Measurements from ENCODE around the gene GPC4. TPM values are rescaled to one million over a fixed set of nuclear protein-coding genes. Genes with fewer than 3 reads are reported as not detected.
A peak's percentile ranks its signal among the peaks of the same experiment; 100 is the strongest.

The GPC4 gene
- total and polyA plus RNA-seq, 10 of the 15 experiments (the other 5 are each of a cell fraction or from before 2014, with no cell fraction given) = 0.04 to 5.8 (median 0.13) TPM

- BruUV-seq (replicated peaks) = no TSS peak
- intact Hi-C loops (cut with micrococcal nuclease; ENCODE audit: unreplicated experiment) = no loop called here
- no peak overlapping the region for H3K4me3 ChIP-seq
- H4K20me1 ChIP-seq (ENCODE audit: control insufficient read depth, insufficient read depth) = no peaks in the 10 kb centered on the region
- H3K36me3 ChIP-seq (ENCODE audit: control insufficient read depth in 2 of 2, insufficient read depth in 2 of 2, low read length in 1 of 2) = no peaks in the 10 kb centered on the region
- no peak overlapping the region for H3K27ac ChIP-seq (ENCODE audit: control insufficient read depth, insufficient read depth)
- no peaks in the 10 kb centered on the region for H3K4me1 ChIP-seq (ENCODE audit: control insufficient read depth, insufficient read depth, low read length)
- SMC1A ChIA-PET (ENCODE audit: uncharacterized antibody, unreplicated experiment) = interaction anchor here (0.9 to 3.3 kb wide), 2 partner anchors 13 to 75 kb away, joined by 3 to 29 read pairs; no protein-coding TSS in a partner anchor
- 43% methylated on average over 2 of the region's 2 CpGs for WGBS (ENCODE audit: insufficient coverage, insufficient replicate concordance, low lambda C conversion rate, missing lambda C conversion rate)
- H3K4me2 ChIP-seq (ENCODE audit: control insufficient read depth, insufficient read depth) = no peak overlapping the region
- no peaks in the 10 kb centered on the region for H3K27me3 ChIP-seq (replicated peaks in 1 of 2; ENCODE audit: control insufficient read depth in 2 of 2, insufficient read depth in 2 of 2, low read length in 1 of 2)
- RAD21 ChIA-PET (ENCODE audit: unreplicated experiment) = interaction anchor here (0.8 to 1.1 kb wide), 3 partner anchors 12 to 75 kb away, joined by 3 read pairs; no protein-coding TSS in a partner anchor
- POLR2A ChIA-PET = no interaction called here
- TF ChIP-seq BMI1 (IDR thresholded peaks at IDR 0.05; ENCODE audit: borderline replicate concordance) (0 out of 2 replicates have a peak, but pooled peaks have one; percentile 20), SMAD5 (IDR thresholded peaks at IDR 0.05; ENCODE audit: low read depth) (no peak), ATF7 (IDR thresholded peaks at IDR 0.05; ENCODE audit: low read depth) (peak; percentile 89), IKZF2 (IDR thresholded peaks at IDR 0.05) (peak; percentile 37 to 59; a peak in 2 of 4 replicates), JUND (IDR thresholded peaks at IDR 0.05; ENCODE audit: low read depth, low read length) (no peak), HCFC1 (IDR thresholded peaks at IDR 0.05; ENCODE audit: low read length) (no peak), ZNF274 (IDR thresholded peaks at IDR 0.05; ENCODE audit: insufficient read depth, insufficient read length) (no peak), YBX1 (IDR thresholded peaks at IDR 0.05) (no peak), FOS (IDR thresholded peaks at IDR 0.05; ENCODE audit: borderline replicate concordance, extremely low read depth, insufficient read length) (no peak), SRF (IDR thresholded peaks at IDR 0.05; ENCODE audit: low read depth in 2 of 2, low read length in 2 of 2) (no peak), MTA2 (IDR thresholded peaks at IDR 0.05; ENCODE audit: low read depth) (0 out of 2 replicates have a peak, but pooled peaks have one; percentile 20), KLF5 (IDR thresholded peaks at IDR 0.05; ENCODE audit: partially characterized antibody) (no peak), ASH2L (IDR thresholded peaks at IDR 0.05; ENCODE audit: borderline replicate concordance, low read depth) (no peak), IKZF1 (conservative IDR thresholded peaks at IDR 0.05) (peak; percentile 49; the same call in 1 of the 2 replicates), SMC3 (IDR thresholded peaks at IDR 0.05; ENCODE audit: borderline replicate concordance, low read length) (no peak), RCOR1 (conservative IDR thresholded peaks at IDR 0.05; ENCODE audit: low read depth, low read length) (no peak), NFYA (IDR thresholded peaks at IDR 0.05; ENCODE audit: borderline replicate concordance, low read depth, low read length) (no peak)
- TF ChIP-seq, protein P1, sequence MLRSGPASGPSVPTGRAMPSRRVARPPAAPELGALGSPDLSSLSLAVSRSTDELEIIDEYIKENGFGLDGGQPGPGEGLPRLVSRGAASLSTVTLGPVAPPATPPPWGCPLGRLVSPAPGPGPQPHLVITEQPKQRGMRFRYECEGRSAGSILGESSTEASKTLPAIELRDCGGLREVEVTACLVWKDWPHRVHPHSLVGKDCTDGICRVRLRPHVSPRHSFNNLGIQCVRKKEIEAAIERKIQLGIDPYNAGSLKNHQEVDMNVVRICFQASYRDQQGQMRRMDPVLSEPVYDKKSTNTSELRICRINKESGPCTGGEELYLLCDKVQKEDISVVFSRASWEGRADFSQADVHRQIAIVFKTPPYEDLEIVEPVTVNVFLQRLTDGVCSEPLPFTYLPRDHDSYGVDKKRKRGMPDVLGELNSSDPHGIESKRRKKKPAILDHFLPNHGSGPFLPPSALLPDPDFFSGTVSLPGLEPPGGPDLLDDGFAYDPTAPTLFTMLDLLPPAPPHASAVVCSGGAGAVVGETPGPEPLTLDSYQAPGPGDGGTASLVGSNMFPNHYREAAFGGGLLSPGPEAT (IDR thresholded peaks at IDR 0.05; ENCODE audit: low read depth) = no peak
- TF ChIP-seq, protein P2, sequence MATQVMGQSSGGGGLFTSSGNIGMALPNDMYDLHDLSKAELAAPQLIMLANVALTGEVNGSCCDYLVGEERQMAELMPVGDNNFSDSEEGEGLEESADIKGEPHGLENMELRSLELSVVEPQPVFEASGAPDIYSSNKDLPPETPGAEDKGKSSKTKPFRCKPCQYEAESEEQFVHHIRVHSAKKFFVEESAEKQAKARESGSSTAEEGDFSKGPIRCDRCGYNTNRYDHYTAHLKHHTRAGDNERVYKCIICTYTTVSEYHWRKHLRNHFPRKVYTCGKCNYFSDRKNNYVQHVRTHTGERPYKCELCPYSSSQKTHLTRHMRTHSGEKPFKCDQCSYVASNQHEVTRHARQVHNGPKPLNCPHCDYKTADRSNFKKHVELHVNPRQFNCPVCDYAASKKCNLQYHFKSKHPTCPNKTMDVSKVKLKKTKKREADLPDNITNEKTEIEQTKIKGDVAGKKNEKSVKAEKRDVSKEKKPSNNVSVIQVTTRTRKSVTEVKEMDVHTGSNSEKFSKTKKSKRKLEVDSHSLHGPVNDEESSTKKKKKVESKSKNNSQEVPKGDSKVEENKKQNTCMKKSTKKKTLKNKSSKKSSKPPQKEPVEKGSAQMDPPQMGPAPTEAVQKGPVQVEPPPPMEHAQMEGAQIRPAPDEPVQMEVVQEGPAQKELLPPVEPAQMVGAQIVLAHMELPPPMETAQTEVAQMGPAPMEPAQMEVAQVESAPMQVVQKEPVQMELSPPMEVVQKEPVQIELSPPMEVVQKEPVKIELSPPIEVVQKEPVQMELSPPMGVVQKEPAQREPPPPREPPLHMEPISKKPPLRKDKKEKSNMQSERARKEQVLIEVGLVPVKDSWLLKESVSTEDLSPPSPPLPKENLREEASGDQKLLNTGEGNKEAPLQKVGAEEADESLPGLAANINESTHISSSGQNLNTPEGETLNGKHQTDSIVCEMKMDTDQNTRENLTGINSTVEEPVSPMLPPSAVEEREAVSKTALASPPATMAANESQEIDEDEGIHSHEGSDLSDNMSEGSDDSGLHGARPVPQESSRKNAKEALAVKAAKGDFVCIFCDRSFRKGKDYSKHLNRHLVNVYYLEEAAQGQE (IDR thresholded peaks at IDR 0.05; ENCODE audit: low read depth, low read length) = no peak
- H3K79me2 ChIP-seq (ENCODE audit: control insufficient read depth, insufficient read depth, low read length) = no peaks in the 10 kb centered on the region
- no peak overlapping the region for H2AFZ ChIP-seq (ENCODE audit: control insufficient read depth, low read depth, low read length)
- H3K9me3 ChIP-seq (replicated peaks; ENCODE audit: control insufficient read depth, insufficient read depth, low read length) = no peaks in the 10 kb centered on the region
- CTCF ChIA-PET = interaction anchor here (1.2 kb wide), 1 partner anchor 19 kb away, joined by 3 read pairs; no protein-coding TSS in a partner anchor
- FAIRE-seq (no peak), ATAC-seq (peak; percentile 77), DNase-seq (ENCODE audit: low read depth, low spot score) (no peak)
- no peak overlapping the region for H3K9ac ChIP-seq (ENCODE audit: control insufficient read depth, insufficient read depth, low read length)
- in situ Hi-C loops (cut with MboI) = no loop called here
Measured at GRCh38 chrX:133402042-133402453, 13.2 kb downstream of the GPC4 start.
